ENCODE measurements around the gene ZYG11A.

Gene ZYG11A

GRCh38 chr1:52887483-52887882 lies 44.9 kb downstream of the ZYG11A start:
- H3K27me3 ChIP-seq (ENCODE audit: control insufficient read depth, insufficient read depth, low read length): no peaks in the 10 kb centered on the region
- H3K9me3 ChIP-seq (ENCODE audit: control insufficient read depth, low read length): no peaks in the 10 kb centered on the region
- no peaks in the 10 kb centered on the region for H3K4me1 ChIP-seq (ENCODE audit: control insufficient read depth, insufficient read depth, low read length)
- no peak overlapping the region for H3K9ac ChIP-seq (ENCODE audit: low read length)
- H3K36me3 ChIP-seq (ENCODE audit: control insufficient read depth, insufficient read depth, low read length): no peaks in the 10 kb centered on the region
- no peak overlapping the region for H3K4me3 ChIP-seq (ENCODE audit: low read length)

- Histone ChIP-seq H3K9me3 (ENCODE audit: control insufficient read depth, low read length) (no peaks in the 10 kb centered on the region), H3K27me3 (ENCODE audit: control insufficient read depth, insufficient read depth, low read length) (no peaks in the 10 kb centered on the region), H3K4me1 (ENCODE audit: control insufficient read depth, insufficient read depth, low read length) (no peaks in the 10 kb centered on the region), H3K36me3 (ENCODE audit: control insufficient read depth, insufficient read depth, low read length) (no peaks in the 10 kb centered on the region), H3K4me3 (ENCODE audit: low read length) (no peak overlapping the region), H3K9ac (ENCODE audit: low read length) (no peak overlapping the region)
These were observed 50.1 kb downstream of the ZYG11A start for GRCh38 chr1:52892424-52893215.

GRCh38 chr1:52899445-52899894 lies 56.9 kb downstream of the ZYG11A start:
- H3K4me3 ChIP-seq (ENCODE audit: low read length): no peak overlapping the region
- no peak overlapping the region for H3K9ac ChIP-seq (ENCODE audit: low read length)
- H3K36me3 ChIP-seq (ENCODE audit: control insufficient read depth, insufficient read depth, low read length): no peaks in the 10 kb centered on the region
- H3K9me3 ChIP-seq (ENCODE audit: control insufficient read depth, low read length): no peaks in the 10 kb centered on the region
- no peaks in the 10 kb centered on the region for H3K27me3 ChIP-seq (ENCODE audit: control insufficient read depth, insufficient read depth, low read length)
- no peaks in the 10 kb centered on the region for H3K4me1 ChIP-seq (ENCODE audit: control insufficient read depth, insufficient read depth, low read length)

GRCh38 chr1:52900402-52900801 lies 57.8 kb downstream of the ZYG11A start:
- H3K27me3 ChIP-seq (ENCODE audit: control insufficient read depth, insufficient read depth, low read length): no peaks in the 10 kb centered on the region
- no peaks in the 10 kb centered on the region for H3K9me3 ChIP-seq (ENCODE audit: control insufficient read depth, low read length)
- H3K4me3 ChIP-seq (ENCODE audit: low read length): no peak overlapping the region
- peaks cover 7% of the 10 kb centered on the region for H3K4me1 ChIP-seq (ENCODE audit: control insufficient read depth, insufficient read depth, low read length)
- H3K36me3 ChIP-seq (ENCODE audit: control insufficient read depth, insufficient read depth, low read length): no peaks in the 10 kb centered on the region
- H3K9ac ChIP-seq (ENCODE audit: low read length): no peak overlapping the region

GRCh38 chr1:52901384-52901783 lies 58.8 kb downstream of the ZYG11A start:
- Histone ChIP-seq H3K27me3 (ENCODE audit: control insufficient read depth, insufficient read depth, low read length) (no peaks in the 10 kb centered on the region), H3K4me3 (ENCODE audit: low read length) (no peak overlapping the region), H3K4me1 (ENCODE audit: control insufficient read depth, insufficient read depth, low read length) (peaks cover 16% of the 10 kb centered on the region)

GRCh38 chr1:52904208-52904926 lies 61.8 kb downstream of the ZYG11A start:
- Histone ChIP-seq H3K36me3 (ENCODE audit: control insufficient read depth, insufficient read depth, low read length) (peaks cover 3% of the 10 kb centered on the region), H3K9ac (ENCODE audit: low read length) (no peak overlapping the region), H3K27me3 (ENCODE audit: control insufficient read depth, insufficient read depth, low read length) (no peaks in the 10 kb centered on the region), H3K9me3 (ENCODE audit: control insufficient read depth, low read length) (no peaks in the 10 kb centered on the region), H3K4me1 (ENCODE audit: control insufficient read depth, insufficient read depth, low read length) (peaks cover 24% of the 10 kb centered on the region), H3K4me3 (ENCODE audit: low read length) (no peak overlapping the region)

More at GRCh38 chr1:52901384-52901783, 58.8 kb downstream of the ZYG11A start:
- Histone ChIP-seq H3K36me3 (ENCODE audit: control insufficient read depth, insufficient read depth, low read length) (no peaks in the 10 kb centered on the region), H3K9ac (ENCODE audit: low read length) (no peak overlapping the region), H3K9me3 (ENCODE audit: control insufficient read depth, low read length) (no peaks in the 10 kb centered on the region)

- no peak overlapping the region for H3K4me3 ChIP-seq (ENCODE audit: low read length)
- H3K27me3 ChIP-seq (ENCODE audit: control insufficient read depth, insufficient read depth, low read length): no peaks in the 10 kb centered on the region
- H3K4me1 ChIP-seq (ENCODE audit: control insufficient read depth, insufficient read depth, low read length): peaks cover 24% of the 10 kb centered on the region
- peak overlapping the region; percentile 31 for H3K9ac ChIP-seq (ENCODE audit: low read length)
- peaks cover 3% of the 10 kb centered on the region for H3K36me3 ChIP-seq (ENCODE audit: control insufficient read depth, insufficient read depth, low read length)
- no peaks in the 10 kb centered on the region for H3K9me3 ChIP-seq (ENCODE audit: control insufficient read depth, low read length)
These were observed 62.6 kb downstream of the ZYG11A start for GRCh38 chr1:52904927-52905698.

GRCh38 chr1:52906135-52906603 lies 63.6 kb downstream of the ZYG11A start:
- no peak overlapping the region for H3K9ac ChIP-seq (ENCODE audit: low read length)
- H3K9me3 ChIP-seq (ENCODE audit: control insufficient read depth, low read length): no peaks in the 10 kb centered on the region
- peaks cover 3% of the 10 kb centered on the region for H3K36me3 ChIP-seq (ENCODE audit: control insufficient read depth, insufficient read depth, low read length)
- no peaks in the 10 kb centered on the region for H3K27me3 ChIP-seq (ENCODE audit: control insufficient read depth, insufficient read depth, low read length)
- peaks cover 24% of the 10 kb centered on the region for H3K4me1 ChIP-seq (ENCODE audit: control insufficient read depth, insufficient read depth, low read length)
- H3K4me3 ChIP-seq (ENCODE audit: low read length): no peak overlapping the region

GRCh38 chr1:52907068-52907811 lies 64.7 kb downstream of the ZYG11A start:
- Histone ChIP-seq H3K4me3 (ENCODE audit: low read length) (no peak overlapping the region), H3K4me1 (ENCODE audit: control insufficient read depth, insufficient read depth, low read length) (peaks cover 24% of the 10 kb centered on the region), H3K36me3 (ENCODE audit: control insufficient read depth, insufficient read depth, low read length) (peaks cover 3% of the 10 kb centered on the region), H3K27me3 (ENCODE audit: control insufficient read depth, insufficient read depth, low read length) (no peaks in the 10 kb centered on the region), H3K9me3 (ENCODE audit: control insufficient read depth, low read length) (no peaks in the 10 kb centered on the region), H3K9ac (ENCODE audit: low read length) (no peak overlapping the region)

- H3K36me3 ChIP-seq (ENCODE audit: control insufficient read depth, insufficient read depth, low read length): peaks cover 3% of the 10 kb centered on the region
- no peak overlapping the region for H3K4me3 ChIP-seq (ENCODE audit: low read length)
- no peaks in the 10 kb centered on the region for H3K27me3 ChIP-seq (ENCODE audit: control insufficient read depth, insufficient read depth, low read length)
- no peak overlapping the region for H3K9ac ChIP-seq (ENCODE audit: low read length)
- H3K9me3 ChIP-seq (ENCODE audit: control insufficient read depth, low read length): no peaks in the 10 kb centered on the region
- H3K4me1 ChIP-seq (ENCODE audit: control insufficient read depth, insufficient read depth, low read length): peaks cover 24% of the 10 kb centered on the region
These were observed 65.2 kb downstream of the ZYG11A start for GRCh38 chr1:52907812-52908153.

GRCh38 chr1:52911541-52911940 lies 69.0 kb downstream of the ZYG11A start:
- H3K36me3 ChIP-seq (ENCODE audit: control insufficient read depth, insufficient read depth, low read length): peaks cover 3% of the 10 kb centered on the region
- H3K9me3 ChIP-seq (ENCODE audit: control insufficient read depth, low read length): no peaks in the 10 kb centered on the region
- H3K4me3 ChIP-seq (ENCODE audit: low read length): no peak overlapping the region
- peaks cover 7% of the 10 kb centered on the region for H3K4me1 ChIP-seq (ENCODE audit: control insufficient read depth, insufficient read depth, low read length)
- no peaks in the 10 kb centered on the region for H3K27me3 ChIP-seq (ENCODE audit: control insufficient read depth, insufficient read depth, low read length)
- no peak overlapping the region for H3K9ac ChIP-seq (ENCODE audit: low read length)
